Peyer's patch (tissue), 4 donors: Measurements from ENCODE around the gene PHC1. TPM values are rescaled to one million over a fixed set of nuclear protein-coding genes. Genes with fewer than 3 reads are reported as not detected.
A peak's percentile ranks its signal among the peaks of the same experiment; 100 is the strongest.
"Not testable (repeated sequence)": the region's sequence is repeated elsewhere in the genome, so short reads cannot be mapped to it uniquely, and the experiment has no call there.

ENCODE experiments used
- DNase-seq, 3 donors: peaks; one replicate each; pipeline ENCODE4 v3.0.0-alpha.2; 2017 to 2019
- H3K27ac ChIP-seq, 4 donors: fragments of 200-600 bp; sonication (generic); one replicate each; pipeline ENCODE4 v1.5.1; 2016 to 2019
- H3K27me3 ChIP-seq, 2 donors: fragments of 200-600 bp; sonication (generic); one replicate each; pipeline ENCODE4 v1.5.1; 2019
- H3K36me3 ChIP-seq, 3 donors: fragments of 200-600 bp; sonication (generic); one replicate each; pipeline ENCODE4 v1.5.1; 2016 to 2019
- H3K4me1 ChIP-seq, 4 donors: fragments of 200-600 bp; sonication (generic); one replicate each; pipeline ENCODE4 v1.5.1; 2016 to 2019
- H3K4me3 ChIP-seq, 4 donors: fragments of 200-600 bp; sonication (generic); 1 replicate in 3 of 4; 2 replicates in 1 of 4; pipeline ENCODE4 v1.5.1; 2016 to 2019; ENCODE audit warnings: mild to moderate bottlenecking in 1 of 4
- H3K9me3 ChIP-seq, 4 donors: fragments of 200-600 bp; sonication (generic); one replicate each; pipeline ENCODE4 v1.5.1; 2016 to 2019; ENCODE audit warnings: mild to moderate bottlenecking in 1 of 4
- CTCF ChIP-seq, 6 experiments: fragments of 450-650 bp in 4 of 6; fragments of 200-600 bp in 2 of 6; sonication (generic) in 1 of 6; IDR thresholded peaks; one replicate each; pipeline ENCODE4 v1.5.1; 2017 to 2019; ENCODE audit warnings: antibody characterized with exemption in 6 of 6, mild to moderate bottlenecking in 3 of 6, moderate library complexity in 1 of 6
- POLR2A ChIP-seq, 2 donors: fragments of 450-650 bp; IDR thresholded peaks; one replicate each; pipeline ENCODE4 v1.5.1; 2017; ENCODE audit warnings: antibody characterized with exemption in 2 of 2, mild to moderate bottlenecking in 2 of 2, moderate library complexity in 2 of 2
- total RNA-seq, 4 donors: library from RNA; depleted of rRNA; stranded (reverse); fragments of >200 nt; gene quantifications; one replicate each; pipeline ENCODE4 v1.1.0, GENCODE V29; 2016

PHC1 gene
- total RNA-seq: 10 to 100 TPM; 11.2 to 52.8 (median 31.0) TPM

GRCh38 chr12:8914033-8914715, at the start of gene PHC1:
TSS of gene PHC1 (plus strand) at chr12:8914509. CDS start at chr12:8917678, 3,169 bp downstream.
- DNase-seq: peak; percentile 83 to 92 (median 85)
- TF ChIP-seq CTCF (IDR thresholded peaks at IDR 0.05): peak in 4 of 6 experiments; percentile 29 to 51 (median 34)
- not testable (repeated sequence) for H3K36me3 ChIP-seq, H3K9me3 ChIP-seq, H3K27me3 ChIP-seq
- peak within 1 kb of the TSS; percentile 73 to 88 (median 79) for H3K27ac ChIP-seq
- peak within 1 kb of the TSS; percentile 64 to 88 (median 66) for H3K4me3 ChIP-seq
- H3K4me1 ChIP-seq: peaks cover 0 to 17% (median 2%) of the 10 kb centered on the region in 4 donors

GRCh38 chr12:8866429-8866828, 47.9 kb upstream of the PHC1 start:
- H3K4me1 ChIP-seq: no peaks in the 10 kb centered on the region
- no peaks in the 10 kb centered on the region for H3K9me3 ChIP-seq
- H3K4me3 ChIP-seq: no peak overlapping the region
- TF ChIP-seq CTCF (IDR thresholded peaks at IDR 0.05) (no peak), POLR2A (IDR thresholded peaks at IDR 0.05) (no peak)
- no peak for DNase-seq
- no peaks in the 10 kb centered on the region for H3K27me3 ChIP-seq
- H3K27ac ChIP-seq: no peak overlapping the region
- H3K36me3 ChIP-seq: no peaks in the 10 kb centered on the region

GRCh38 chr12:8867009-8867408, 47.3 kb upstream of the PHC1 start:
- TF ChIP-seq POLR2A (IDR thresholded peaks at IDR 0.05): no peak
- no peak for TF ChIP-seq CTCF (IDR thresholded peaks at IDR 0.05)
- Histone ChIP-seq H3K4me3 (no peak overlapping the region), H3K4me1 (no peaks in the 10 kb centered on the region)

GRCh38 chr12:8867786-8868185, 46.5 kb upstream of the PHC1 start:
- Histone ChIP-seq H3K4me3 (no peak overlapping the region), H3K27me3 (no peaks in the 10 kb centered on the region), H3K4me1 (no peaks in the 10 kb centered on the region), H3K27ac (no peak overlapping the region), H3K9me3 (no peaks in the 10 kb centered on the region), H3K36me3 (no peaks in the 10 kb centered on the region)
- no peak for DNase-seq
- no peak for TF ChIP-seq POLR2A (IDR thresholded peaks at IDR 0.05)
- no peak for TF ChIP-seq CTCF (IDR thresholded peaks at IDR 0.05)

More at GRCh38 chr12:8867009-8867408, 47.3 kb upstream of the PHC1 start:
- Histone ChIP-seq H3K27me3 (no peaks in the 10 kb centered on the region), H3K9me3 (no peaks in the 10 kb centered on the region), H3K36me3 (no peaks in the 10 kb centered on the region), H3K27ac (no peak overlapping the region)
- DNase-seq: no peak

GRCh38 chr12:8870586-8870985, 43.7 kb upstream of the PHC1 start:
- DNase-seq: no peak
- H3K4me1 ChIP-seq: no peaks in the 10 kb centered on the region
- no peaks in the 10 kb centered on the region for H3K9me3 ChIP-seq
- no peaks in the 10 kb centered on the region for H3K27me3 ChIP-seq
- no peak overlapping the region for H3K4me3 ChIP-seq
- no peaks in the 10 kb centered on the region for H3K36me3 ChIP-seq
- TF ChIP-seq POLR2A (IDR thresholded peaks at IDR 0.05): no peak
- no peak for TF ChIP-seq CTCF (IDR thresholded peaks at IDR 0.05)
- H3K27ac ChIP-seq: no peak overlapping the region
